Erythroblast (primary cell): ENCODE measurements around the gene KRTAP10-3.

Experiments used
- DNase-seq, 2 experiments: peaks; one replicate each; lab custom pipeline; 2025; lab: John Stamatoyannopoulos, UW
- GATA1 ChIP-seq: IDR thresholded peaks from 2 replicates; pipeline ENCODE4 v1.6.1; 2011; ENCODE audit warnings: low read depth, mild to moderate bottlenecking, control low read depth, low read length, moderate library complexity
- POLR2A ChIP-seq: IDR thresholded peaks from 2 replicates; pipeline ENCODE4 v1.6.1; 2011; ENCODE audit warnings: mild to moderate bottlenecking, low read length

The KRTAP10-3 gene

DNA sequence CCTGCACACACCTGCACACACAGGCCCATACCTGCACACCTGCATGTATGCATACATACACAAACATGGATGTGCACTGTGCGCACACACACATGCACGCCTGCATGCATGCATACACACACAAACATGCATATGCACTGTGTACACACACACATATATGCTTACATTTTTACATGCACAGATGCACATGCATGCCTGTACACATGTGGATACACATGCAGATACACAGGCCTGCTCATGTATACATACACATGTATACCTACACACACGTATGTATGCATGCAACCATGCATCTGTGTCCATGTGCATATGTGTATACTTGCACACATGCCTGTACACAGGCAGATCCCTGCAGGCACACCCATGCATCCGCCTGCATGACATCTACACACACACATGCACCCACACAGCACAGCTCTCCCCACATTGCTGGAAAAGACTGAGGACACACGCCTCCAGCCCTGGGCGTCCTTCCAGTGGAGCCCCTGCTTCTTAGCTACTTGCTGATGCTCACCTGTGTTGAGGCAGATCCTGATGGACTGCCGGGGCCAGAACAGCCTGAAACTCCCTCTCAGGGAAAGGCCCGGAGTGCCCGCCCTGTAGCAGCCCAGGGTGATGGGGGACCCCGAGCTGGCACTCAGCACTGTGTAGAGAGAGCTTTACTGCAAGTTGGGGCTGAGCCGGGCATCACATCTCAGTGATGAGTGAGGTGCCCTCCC lies 47.2 kb downstream of the KRTAP10-3 start:
- TF ChIP-seq GATA1, result no peak
- no peak for TF ChIP-seq POLR2A

DNA sequence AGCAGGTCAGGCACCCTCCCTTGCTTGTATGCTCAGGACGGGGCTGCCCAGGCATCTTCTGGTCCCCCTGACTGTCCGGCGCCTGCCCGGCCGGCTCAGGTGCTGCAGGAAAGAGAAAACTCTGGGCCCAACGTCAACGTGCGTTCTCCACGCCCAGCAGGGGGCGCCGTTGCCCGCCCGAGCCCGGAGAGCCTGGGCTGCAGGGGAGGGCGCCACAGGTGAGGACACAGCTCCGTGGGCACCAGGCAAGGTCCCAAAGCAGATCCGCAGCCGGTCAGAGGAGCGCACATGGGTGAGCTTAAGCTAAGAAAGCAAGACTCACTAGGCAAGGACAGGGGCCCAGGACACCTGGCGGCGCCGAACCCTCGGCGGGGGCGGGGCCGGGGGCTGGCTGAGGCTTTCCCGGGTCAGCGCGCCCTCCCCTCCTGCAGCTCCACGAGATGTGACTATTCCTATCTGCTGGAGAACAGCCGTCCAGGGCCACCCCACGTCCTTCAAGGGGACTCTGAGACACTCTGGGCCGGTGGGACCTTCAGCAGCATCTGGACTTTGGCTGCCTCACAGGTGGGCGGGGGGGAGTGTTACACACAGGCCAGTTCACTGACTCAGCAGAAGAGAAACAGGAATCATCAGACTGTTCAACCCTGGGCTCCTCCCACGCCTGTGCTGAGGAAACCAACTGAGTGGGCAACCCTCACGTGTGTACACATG lies 47.9 kb downstream of the KRTAP10-3 start:
- DNase-seq, result peak; percentile 54 to 77
- TF ChIP-seq POLR2A, result no peak
- TF ChIP-seq GATA1, result no peak

More for the DNA sequence above, 47.2 kb downstream of the KRTAP10-3 start:
- DNase-seq, result peak in 1 of 2 experiments; percentile 24

DNA sequence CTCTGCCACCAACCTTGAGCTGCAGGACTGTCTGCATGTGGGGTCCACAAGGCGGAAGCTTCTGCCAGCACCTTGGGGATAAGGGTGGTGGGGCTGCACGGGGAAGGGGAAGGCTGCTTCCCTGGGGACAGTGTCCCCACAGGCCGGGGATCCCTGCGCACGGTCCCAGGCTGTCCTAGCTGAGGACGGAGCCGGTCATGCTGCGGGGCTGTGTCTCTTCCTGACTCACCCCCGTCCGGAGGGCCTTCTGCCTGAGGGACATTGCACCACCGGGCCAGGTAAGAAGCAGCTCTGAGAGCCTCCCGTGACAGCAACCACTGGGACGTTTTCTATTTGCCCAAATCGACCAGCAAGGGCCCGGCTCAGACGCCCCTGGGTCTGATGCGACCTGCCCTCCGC lies 48.5 kb downstream of the KRTAP10-3 start:
- DNase-seq, result no peak
- TF ChIP-seq GATA1 (no peak), POLR2A (no peak)

DNA sequence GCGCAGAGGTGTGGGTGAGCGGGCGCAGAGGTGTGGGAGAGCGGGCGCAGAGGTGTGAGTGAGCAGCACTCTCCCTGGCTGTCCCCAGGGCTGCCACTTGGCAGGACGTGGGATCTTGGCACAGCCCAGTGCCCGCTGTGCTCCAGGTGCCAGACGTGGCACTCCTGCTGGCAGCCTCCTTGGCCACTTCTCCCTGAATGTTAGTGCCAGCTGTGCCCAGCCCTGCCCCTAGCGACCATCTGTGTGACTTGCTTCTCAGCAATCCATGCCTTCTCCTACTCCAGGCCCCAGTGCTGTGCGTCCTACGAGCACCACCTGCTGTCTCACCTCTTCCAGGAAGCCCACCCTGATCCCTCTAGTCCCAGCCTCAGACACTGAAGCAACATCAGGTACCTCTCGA lies 49.1 kb downstream of the KRTAP10-3 start:
- DNase-seq, result no peak
- TF ChIP-seq GATA1, result no peak
- TF ChIP-seq POLR2A, result no peak

DNA sequence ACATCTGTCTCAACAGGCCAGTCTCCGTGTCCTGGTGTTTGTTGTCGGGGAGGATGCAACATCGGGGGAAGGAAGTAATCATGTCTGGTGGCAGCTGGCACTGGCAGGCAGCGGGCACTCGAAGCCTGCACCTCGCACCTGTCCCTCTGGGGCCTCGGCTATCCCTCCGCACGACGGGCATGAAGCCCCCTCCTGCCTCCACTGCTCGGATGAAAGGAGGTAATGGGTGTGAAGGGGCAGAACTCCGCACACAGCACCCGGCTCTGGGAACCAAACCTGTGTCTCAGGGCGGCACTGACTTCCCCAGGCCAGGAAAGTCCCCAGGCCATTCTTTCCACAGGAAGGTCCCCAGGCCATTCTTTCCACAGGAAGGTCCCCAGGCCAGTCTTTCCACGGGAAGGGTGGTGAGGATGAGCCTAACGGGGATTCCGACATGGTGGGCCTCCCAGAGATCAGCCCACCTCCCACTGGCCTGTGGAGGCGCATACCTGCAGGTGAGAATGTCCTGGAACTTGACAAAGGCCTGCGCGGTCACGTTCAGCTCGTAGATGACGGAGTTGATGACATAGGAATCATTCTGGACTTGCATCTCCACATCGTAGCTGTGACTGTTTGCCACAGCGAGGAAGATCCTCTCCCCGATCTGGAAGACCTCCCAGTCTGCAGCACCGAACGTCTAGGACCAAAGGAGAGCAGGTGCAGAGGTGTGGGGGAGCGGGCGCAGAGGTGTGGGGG lies 49.7 kb downstream of the KRTAP10-3 start:
- no peak for DNase-seq
- no peak for TF ChIP-seq GATA1
- no peak for TF ChIP-seq POLR2A

DNA sequence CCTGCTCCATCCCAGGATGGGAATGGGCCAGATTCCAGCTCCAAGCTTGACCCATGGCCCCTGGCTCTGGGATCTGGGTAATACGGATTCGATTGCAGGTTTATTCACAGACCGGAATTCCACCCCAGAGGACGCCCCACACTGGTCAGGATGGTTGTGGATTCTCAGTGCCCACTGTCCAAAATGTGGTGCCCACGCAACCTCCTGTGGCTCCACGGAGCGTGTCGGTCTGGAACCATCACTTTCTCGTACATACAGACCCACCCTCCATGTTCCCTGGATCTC lies 50.2 kb downstream of the KRTAP10-3 start:
- DNase-seq, result no peak
- TF ChIP-seq POLR2A, result no peak
- no peak for TF ChIP-seq GATA1
